Thyroid gland (tissue), 4 donors: Measurements from ENCODE around the gene CYP2W1. TPM values are rescaled to one million over a fixed set of nuclear protein-coding genes. Genes with fewer than 3 reads are reported as not detected.

Experiments
- DNase-seq, 2 donors: peaks; one replicate each; pipeline ENCODE4 v3.0.0-alpha.2; 2019
- H3K27ac ChIP-seq, 3 donors: fragments of 200-600 bp; sonication (generic); 1 replicate in 2 of 3; 2 replicates in 1 of 3; pipeline ENCODE4 v1.5.1; 2016 to 2019; ENCODE audit warnings: mild to moderate bottlenecking in 1 of 3, moderate library complexity in 1 of 3
- H3K27me3 ChIP-seq: fragments of 200-600 bp; sonication (generic); one replicate; pipeline ENCODE4 v1.5.1; 2019
- H3K36me3 ChIP-seq, 2 donors: fragments of 200-600 bp; sonication (generic); one replicate each; pipeline ENCODE4 v1.5.1; 2016 to 2019
- H3K4me1 ChIP-seq, 2 donors: fragments of 200-600 bp; sonication (generic); one replicate each; pipeline ENCODE4 v1.5.1; 2017 to 2019
- H3K4me3 ChIP-seq, 3 donors: fragments of 200-600 bp; sonication (generic); replicated peaks in 1 of 3; 1 replicate in 2 of 3; 2 replicates in 1 of 3; pipeline ENCODE4 v1.5.1; 2016; ENCODE audit warnings: mild to moderate bottlenecking in 1 of 3
- H3K9me3 ChIP-seq: fragments of 200-600 bp; sonication (generic); one replicate; pipeline ENCODE4 v1.5.1; 2017
- CTCF ChIP-seq, 6 experiments: fragments of 200-600 bp in 3 of 6; fragments of 450-650 bp in 3 of 6; sonication (generic) in 3 of 6; IDR thresholded peaks; one replicate each; pipeline ENCODE4 v1.5.1; 2016 to 2019; ENCODE audit warnings: antibody characterized with exemption in 6 of 6, mild to moderate bottlenecking in 2 of 6, inconsistent platforms in 1 of 6, moderate library complexity in 1 of 6
- POLR2A ChIP-seq, 2 donors: fragments of 450-650 bp; IDR thresholded peaks; one replicate each; pipeline ENCODE4 v1.6.1; 2017; ENCODE audit warnings: antibody characterized with exemption in 2 of 2, mild to moderate bottlenecking in 2 of 2, moderate library complexity in 1 of 2
- WGBS, 2 donors: methylation state at CpG; one replicate each; pipeline ENCODE4 v1.1.5; 2017; 5-methylcytosine and 5-hydroxymethylcytosine counted together
- intact Hi-C: fragments of 100-400 bp; cut with DNase I; formaldehyde crosslinking; loops from one replicate; pipeline ENCODE4 v1.15.1; 2023
- total RNA-seq, 4 donors: library from RNA; depleted of rRNA; stranded (reverse); fragments of >200 nt; gene quantifications; one replicate each; pipeline ENCODE4 v1.2.3, GENCODE V29; 2016

Gene CYP2W1, protein sequence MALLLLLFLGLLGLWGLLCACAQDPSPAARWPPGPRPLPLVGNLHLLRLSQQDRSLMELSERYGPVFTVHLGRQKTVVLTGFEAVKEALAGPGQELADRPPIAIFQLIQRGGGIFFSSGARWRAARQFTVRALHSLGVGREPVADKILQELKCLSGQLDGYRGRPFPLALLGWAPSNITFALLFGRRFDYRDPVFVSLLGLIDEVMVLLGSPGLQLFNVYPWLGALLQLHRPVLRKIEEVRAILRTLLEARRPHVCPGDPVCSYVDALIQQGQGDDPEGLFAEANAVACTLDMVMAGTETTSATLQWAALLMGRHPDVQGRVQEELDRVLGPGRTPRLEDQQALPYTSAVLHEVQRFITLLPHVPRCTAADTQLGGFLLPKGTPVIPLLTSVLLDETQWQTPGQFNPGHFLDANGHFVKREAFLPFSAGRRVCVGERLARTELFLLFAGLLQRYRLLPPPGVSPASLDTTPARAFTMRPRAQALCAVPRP
- total RNA-seq, result not detected

- H3K4me1 ChIP-seq, result peaks cover 2 to 4% of the 10 kb centered on the region in 2 donors
- intact Hi-C loops, result loop anchor here (10.0 kb wide), 1 partner anchor 198 kb away; no protein-coding TSS in a partner anchor
- no peaks in the 10 kb centered on the region for H3K27me3 ChIP-seq
- H3K4me3 ChIP-seq, result no peak within 1 kb of the TSS
- no peaks in the 10 kb centered on the region for H3K36me3 ChIP-seq
- H3K9me3 ChIP-seq, result no peaks in the 10 kb centered on the region
- H3K27ac ChIP-seq, result no peak within 1 kb of the TSS
- 51 to 65% methylated on average over 4 to 7 of the region's 34 CpGs for WGBS, 2 donors
- no peak for TF ChIP-seq CTCF (IDR thresholded peaks at IDR 0.05)
- TF ChIP-seq POLR2A (IDR thresholded peaks at IDR 0.05), result no peak
- DNase-seq, result no peak
Observed at GRCh38 chr7:983004-983615, at the start of gene CYP2W1. Gene CYP2W1, plus strand, starts transcription at chr7:983181. Its CDS starts 31 bp downstream, at chr7:983212.

DNA sequence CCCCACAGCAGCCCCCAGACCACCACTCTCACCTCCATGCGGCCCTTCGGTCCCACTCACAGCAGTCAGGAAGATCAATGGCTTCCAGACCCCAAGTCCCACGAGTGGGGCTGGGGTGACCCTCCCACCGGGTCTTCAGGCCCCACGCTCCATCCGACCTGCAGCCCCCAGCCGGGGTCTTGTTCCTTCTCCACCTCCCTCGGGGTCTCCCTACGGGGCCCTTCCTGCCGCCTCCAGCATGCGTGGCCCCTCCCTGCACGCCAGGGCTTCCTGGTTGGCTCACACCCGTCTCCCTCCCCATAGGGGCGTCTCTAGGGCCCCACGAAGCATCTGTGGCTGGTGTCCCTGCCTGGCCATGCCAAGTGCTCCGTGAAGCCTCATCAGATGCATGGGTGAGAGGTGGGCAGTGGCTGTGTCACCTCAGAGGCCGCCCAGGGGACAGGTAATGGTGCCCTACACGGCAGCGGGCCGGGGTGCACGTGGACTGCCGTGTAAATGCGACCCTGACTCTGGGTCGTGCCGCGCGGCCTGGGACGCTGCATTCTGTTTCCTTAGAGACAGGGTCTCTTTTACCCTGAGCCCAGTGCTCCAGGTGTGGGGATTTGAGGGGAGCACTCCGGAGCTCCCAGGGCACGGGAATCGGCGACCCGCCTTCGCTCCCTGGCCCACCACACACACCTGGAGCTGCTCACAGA lies 48.4 kb upstream of the CYP2W1 start:
- intact Hi-C loops, result no loop called here
- no peaks in the 10 kb centered on the region for H3K36me3 ChIP-seq
- H3K27ac ChIP-seq, result no peak overlapping the region
- H3K9me3 ChIP-seq, result no peaks in the 10 kb centered on the region
- TF ChIP-seq CTCF (IDR thresholded peaks at IDR 0.05), result no peak
- no peaks in the 10 kb centered on the region for H3K27me3 ChIP-seq
- no peak for DNase-seq
- no peaks in the 10 kb centered on the region for H3K4me1 ChIP-seq
- H3K4me3 ChIP-seq, result no peak overlapping the region
- 91% methylated on average over 27 to 31 of the region's 34 CpGs for WGBS, 2 donors

- DNase-seq, result no peak
Observed at GRCh38 chr7:935164-935873, 47.7 kb upstream of the CYP2W1 start.

DNA sequence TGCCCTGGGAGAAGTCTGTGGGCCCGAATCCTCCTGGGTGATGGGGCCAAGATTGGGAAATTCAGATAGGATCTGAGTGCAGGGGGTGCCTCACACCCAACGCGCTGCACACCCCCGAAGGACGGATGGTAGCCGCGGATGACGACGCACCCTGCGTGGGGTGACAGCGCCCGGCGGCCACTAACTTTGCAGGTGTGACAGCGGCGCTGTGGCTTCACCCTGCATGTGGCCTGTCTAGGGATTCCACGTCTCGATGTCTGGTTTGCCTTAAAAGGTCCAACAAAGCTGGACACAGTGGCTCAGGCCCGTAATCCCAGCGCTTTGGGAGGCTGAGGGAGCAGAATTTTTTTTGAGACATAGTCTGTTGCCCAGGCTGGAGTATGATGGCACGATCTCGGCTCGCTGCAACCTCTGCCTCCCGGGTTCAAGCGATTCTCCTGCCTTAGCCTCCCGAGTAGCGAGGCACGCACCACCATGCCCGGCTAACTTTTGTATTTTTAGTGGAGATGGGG lies 47.1 kb upstream of the CYP2W1 start:
- TF ChIP-seq POLR2A (IDR thresholded peaks at IDR 0.05), result no peak
- no peak for TF ChIP-seq CTCF (IDR thresholded peaks at IDR 0.05)
- 93 to 94% methylated on average over 25 to 27 of the region's 28 CpGs for WGBS, 2 donors

More at GRCh38 chr7:935164-935873, 47.7 kb upstream of the CYP2W1 start:
- TF ChIP-seq POLR2A (IDR thresholded peaks at IDR 0.05), result no peak
- TF ChIP-seq CTCF (IDR thresholded peaks at IDR 0.05), result no peak
- Histone ChIP-seq H3K27ac (no peak overlapping the region), H3K36me3 (no peaks in the 10 kb centered on the region), H3K4me3 (no peak overlapping the region), H3K4me1 (no peaks in the 10 kb centered on the region), H3K27me3 (no peaks in the 10 kb centered on the region), H3K9me3 (no peaks in the 10 kb centered on the region)
- intact Hi-C loops, result no loop called here
- WGBS, 2 donors, result 84 to 94% methylated on average over 11 to 21 of the region's 46 CpGs

More for the DNA sequence above, 47.1 kb upstream of the CYP2W1 start:
- Histone ChIP-seq H3K27me3 (no peaks in the 10 kb centered on the region), H3K27ac (no peak overlapping the region), H3K36me3 (no peaks in the 10 kb centered on the region), H3K9me3 (no peaks in the 10 kb centered on the region), H3K4me3 (no peak overlapping the region), H3K4me1 (no peaks in the 10 kb centered on the region)
- intact Hi-C loops, result no loop called here
- DNase-seq, result no peak
